ENCODE results near the gene OCIAD2.
A peak's percentile ranks its signal among the peaks of the same experiment; 100 is the strongest.
"Not testable (repeated sequence)": the region's sequence is repeated elsewhere in the genome, so short reads cannot be mapped to it uniquely, and the experiment has no call there.

OCIAD2 gene

GRCh38 chr4:48906206-48907173, at the start of gene OCIAD2:
Gene OCIAD2 (minus strand): TSS chr4:48906774. CDS start chr4:48904549, 2,225 bp downstream.
- FAIRE-seq: peak; percentile 9

- no peak for FAIRE-seq
Measured at GRCh38 chr4:48954314-48954713, 47.7 kb upstream of the OCIAD2 start.

- FAIRE-seq: no peak
Measured at GRCh38 chr4:48949518-48950219, 43.1 kb upstream of the OCIAD2 start.

GRCh38 chr4:48949086-48949485, 42.5 kb upstream of the OCIAD2 start:
- no peak for FAIRE-seq

- FAIRE-seq: no peak
Measured at GRCh38 chr4:48947731-48948130, 41.2 kb upstream of the OCIAD2 start.

GRCh38 chr4:48945981-48946380, 39.4 kb upstream of the OCIAD2 start:
- peak; percentile 17 for FAIRE-seq

- FAIRE-seq: no peak
Measured at GRCh38 chr4:48944756-48945241, 38.2 kb upstream of the OCIAD2 start.

GRCh38 chr4:48944252-48944651, 37.7 kb upstream of the OCIAD2 start:
- no peak for FAIRE-seq

- no peak for FAIRE-seq
Measured at GRCh38 chr4:48943387-48943786, 36.8 kb upstream of the OCIAD2 start.

- no peak for FAIRE-seq
Measured at GRCh38 chr4:48939785-48940184, 33.2 kb upstream of the OCIAD2 start.

GRCh38 chr4:48938831-48939230, 32.3 kb upstream of the OCIAD2 start:
- no peak for FAIRE-seq

- no peak for FAIRE-seq
Measured at GRCh38 chr4:48937033-48937432, 30.5 kb upstream of the OCIAD2 start.

GRCh38 chr4:48931459-48931858, 24.9 kb upstream of the OCIAD2 start:
- no peak for FAIRE-seq

GRCh38 chr4:48930654-48931053, 24.1 kb upstream of the OCIAD2 start:
- FAIRE-seq: no peak

GRCh38 chr4:48924416-48924815, 17.8 kb upstream of the OCIAD2 start:
- FAIRE-seq: no peak

GRCh38 chr4:48923065-48923464, 16.5 kb upstream of the OCIAD2 start:
- FAIRE-seq: not testable (repeated sequence)

- no peak for FAIRE-seq
Measured at GRCh38 chr4:48914311-48914710, 7.7 kb upstream of the OCIAD2 start.

GRCh38 chr4:48913346-48913745, 6.8 kb upstream of the OCIAD2 start:
- no peak for FAIRE-seq

GRCh38 chr4:48912349-48912748, 5.8 kb upstream of the OCIAD2 start:
- FAIRE-seq: no peak

- no peak for FAIRE-seq
Measured at GRCh38 chr4:48910511-48910910, 3.9 kb upstream of the OCIAD2 start.

GRCh38 chr4:48909697-48910096, 3.1 kb upstream of the OCIAD2 start:
- FAIRE-seq: no peak

GRCh38 chr4:48908687-48909086, 2.1 kb upstream of the OCIAD2 start:
- no peak for FAIRE-seq

GRCh38 chr4:48907706-48908477, 1.3 kb upstream of the OCIAD2 start:
- FAIRE-seq: no peak

Measured in islet of Langerhans (tissue), 1 donor.